PC-3 (cell line): ENCODE data around the gene DCAF8. TPM values are rescaled to one million over a fixed set of nuclear protein-coding genes. Genes with fewer than 3 reads are reported as not detected.

Source experiments
- ATAC-seq: fragments of 200-7000 bp; cut with Tn5 transposase; 2 replicates; pipeline ENCODE4 v1.9.1; 2020; ENCODE audit warnings: mild to moderate bottlenecking, moderate library complexity
- BruUV-seq: library from RNA; stranded (reverse); fragments of 400-500 nt; replicated peaks from 2 replicates; lab custom pipeline; 2021; lab: Mats Ljungman, UMichigan
- CTCF ChIA-PET: fragments of 300-600 bp; sonication (Branson Sonifier 250); formaldehyde crosslinking; loops from one replicate; lab custom pipeline; 2022; ENCODE audit warnings: antibody characterized with exemption; lab: Charles Lee
- POLR2A ChIA-PET: fragments of 300-600 bp; sonication (Branson Sonifier 250); formaldehyde crosslinking; loops from one replicate; lab custom pipeline; 2022; ENCODE audit warnings: antibody characterized with exemption; ENCODE audit not compliant: unreplicated experiment; lab: Charles Lee
- DNase-seq: peaks from one replicate; pipeline ENCODE4 v3.0.0-alpha.2; 2015
- H2AFZ ChIP-seq: fragments of 300-600 bp; sonication (generic); 2 replicates; pipeline ENCODE4 v1.6.0; 2016; ENCODE audit warnings: antibody characterized with exemption, low read length
- H3F3A ChIP-seq: fragments of 300-600 bp; sonication (generic); one replicate; pipeline ENCODE4 v1.6.0; 2017; ENCODE audit warnings: antibody characterized with exemption, low read length, control low read depth, mild to moderate bottlenecking; ENCODE audit not compliant: unreplicated experiment
- H3K27ac ChIP-seq: fragments of 300-600 bp; sonication (generic); 2 replicates; pipeline ENCODE4 v1.5.1; 2016; ENCODE audit warnings: mild to moderate bottlenecking, low read length
- H3K27me3 ChIP-seq: fragments of 300-600 bp; sonication (generic); 2 replicates; pipeline ENCODE4 v1.6.1; 2016; ENCODE audit warnings: low read length, mixed read lengths
- H3K36me3 ChIP-seq: fragments of 300-600 bp; sonication (generic); 2 replicates; pipeline ENCODE4 v1.6.1; 2016; ENCODE audit warnings: low read depth, mixed run types, low read length, mixed read lengths
- H3K4me1 ChIP-seq: fragments of 300-600 bp; sonication (generic); 2 replicates; pipeline ENCODE4 v1.5.1; 2016; ENCODE audit warnings: low read length; ENCODE audit not compliant: insufficient read depth
- H3K4me2 ChIP-seq: fragments of 300-600 bp; sonication (generic); 2 replicates; pipeline ENCODE4 v1.6.0; 2016; ENCODE audit warnings: low read length
- H3K4me3 ChIP-seq: fragments of 300-600 bp; sonication (generic); 2 replicates; pipeline ENCODE4 v1.5.1; 2016; ENCODE audit warnings: mild to moderate bottlenecking, low read length, mixed read lengths
- H3K79me2 ChIP-seq: fragments of 300-600 bp; sonication (generic); 2 replicates; pipeline ENCODE4 v1.6.1; 2017; ENCODE audit warnings: low read length, mixed read lengths
- H3K9ac ChIP-seq: fragments of 300-600 bp; sonication (generic); 2 replicates; pipeline ENCODE4 v1.6.0; 2016; ENCODE audit warnings: mild to moderate bottlenecking, low read length
- H3K9me2 ChIP-seq: fragments of 300-600 bp; sonication (generic); replicated peaks from 2 replicates; pipeline ENCODE4 v1.6.1; 2016; ENCODE audit warnings: mixed run types, low read length, mixed read lengths
- H3K9me3 ChIP-seq: fragments of 300-600 bp; sonication (generic); 2 replicates; pipeline ENCODE4 v1.6.1; 2016; ENCODE audit warnings: low read length, mixed read lengths
- H4K20me1 ChIP-seq: fragments of 300-600 bp; sonication (generic); 2 replicates; pipeline ENCODE4 v1.6.1; 2016; ENCODE audit warnings: low read length, mixed read lengths
- EZH2 ChIP-seq: fragments of 300-600 bp; sonication (generic); IDR thresholded peaks from one replicate; pipeline ENCODE4 v1.6.1; 2017; ENCODE audit warnings: antibody characterized with exemption, mild to moderate bottlenecking, low read length; ENCODE audit not compliant: unreplicated experiment
- EZH2phosphoT487 ChIP-seq: fragments of 300-600 bp; sonication (generic); IDR thresholded peaks from 2 replicates; pipeline ENCODE4 v1.6.1; 2018; ENCODE audit warnings: mild to moderate bottlenecking, antibody characterized with exemption, low read length, borderline replicate concordance
- intact Hi-C: fragments of 100-400 bp; cut with micrococcal nuclease; formaldehyde crosslinking; loops from 2 replicates; pipeline ENCODE4 v1.9.0; 2023
- total RNA-seq: library from RNA; depleted of rRNA; stranded (reverse); fragments of >200 nt; gene quantifications from 2 replicates; pipeline ENCODE4 v1.2.3, GENCODE V29; 2014
- TF ChIP-seq, protein P1 (sequence below): fragments of 300-600 bp; sonication (generic); conservative IDR thresholded peaks from 2 replicates; pipeline ENCODE4 v1.5.1; 2017; ENCODE audit warnings: antibody characterized with exemption, low read depth, mild to moderate bottlenecking, low read length

DCAF8 gene
- total RNA-seq, 1 experiment from 2014 or later, result 122 TPM

DNA sequence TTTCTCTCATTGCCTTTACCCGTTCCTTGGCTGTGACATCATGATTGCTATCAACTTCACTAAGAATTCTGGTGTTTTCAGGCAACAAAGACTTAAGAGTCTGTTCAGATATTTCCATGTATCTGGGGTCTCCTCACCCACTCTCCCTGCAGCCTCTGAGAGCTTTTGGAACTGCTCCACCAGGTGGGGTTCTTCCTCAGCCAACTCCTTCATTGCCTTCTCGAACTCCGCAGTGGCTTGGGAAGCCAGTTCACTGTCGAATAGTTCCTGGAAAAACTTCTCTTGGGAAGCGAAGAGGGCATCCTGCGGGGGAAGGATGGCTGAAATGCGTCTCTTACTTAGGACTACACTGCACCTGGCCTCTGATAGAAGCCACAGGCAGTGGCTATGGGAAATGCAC lies 20.5 kb upstream of the DCAF8 start:
- H4K20me1 ChIP-seq, result no peaks in the 10 kb centered on the region
- no peak for TF ChIP-seq EZH2
- intact Hi-C loops, result no loop called here
- no peak overlapping the region for H3K9ac ChIP-seq
- no peak overlapping the region for H2AFZ ChIP-seq
- no peak overlapping the region for H3K27ac ChIP-seq
- DNase-seq (no peak), ATAC-seq (no peak)
- no TSS peak for BruUV-seq
- no peaks in the 10 kb centered on the region for H3K27me3 ChIP-seq
- no peak overlapping the region for H3K4me3 ChIP-seq
- ChIA-PET CTCF (no interaction called here), POLR2A (no interaction called here)
- no peaks in the 10 kb centered on the region for H3F3A ChIP-seq
- H3K4me2 ChIP-seq, result no peak overlapping the region
- peaks cover 40% of the 10 kb centered on the region; the same call in 1 of the 2 replicates for H3K36me3 ChIP-seq
- peaks cover 18% of the 10 kb centered on the region for H3K4me1 ChIP-seq
- H3K9me3 ChIP-seq, result no peaks in the 10 kb centered on the region
- H3K79me2 ChIP-seq, result peaks cover 20% of the 10 kb centered on the region
- H3K9me2 ChIP-seq, result no peaks in the 10 kb centered on the region

DNA sequence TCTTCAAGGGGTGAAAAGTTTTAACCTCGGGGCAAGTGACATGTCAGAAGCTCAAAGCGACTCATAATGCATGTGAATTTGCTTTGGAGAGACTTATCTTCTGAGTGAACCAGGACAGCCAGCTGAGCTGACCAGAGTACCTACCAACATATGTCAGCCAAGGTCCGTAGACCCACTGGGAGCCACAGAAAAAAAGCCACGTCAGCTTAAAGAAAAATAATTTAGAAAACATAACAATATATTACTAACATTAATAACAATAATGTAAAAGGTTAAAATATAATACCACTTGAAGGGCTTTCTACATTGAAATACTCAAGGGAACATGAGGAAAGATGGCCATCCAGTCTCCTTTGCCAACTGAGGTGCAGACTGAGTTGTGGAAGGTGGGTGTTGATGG lies 15.6 kb upstream of the DCAF8 start:
- Histone ChIP-seq H3K79me2 (peaks cover under 1% of the 10 kb centered on the region; the same call in 1 of the 2 replicates), H3K9me2 (no peaks in the 10 kb centered on the region), H3K4me3 (no peak overlapping the region), H3K27ac (no peak overlapping the region), H3K9me3 (no peaks in the 10 kb centered on the region), H3K27me3 (no peaks in the 10 kb centered on the region), H3F3A (no peaks in the 10 kb centered on the region), H3K9ac (no peak overlapping the region), H2AFZ (no peak overlapping the region), H4K20me1 (no peaks in the 10 kb centered on the region), H3K4me2 (no peak overlapping the region), H3K4me1 (no peaks in the 10 kb centered on the region), H3K36me3 (peaks cover 48% of the 10 kb centered on the region; the same call in 1 of the 2 replicates)
- DNase-seq (no peak), ATAC-seq (no peak)
- ChIA-PET POLR2A (no interaction called here), CTCF (no interaction called here)
- no peak for TF ChIP-seq EZH2phosphoT487
- TF ChIP-seq, protein P1, sequence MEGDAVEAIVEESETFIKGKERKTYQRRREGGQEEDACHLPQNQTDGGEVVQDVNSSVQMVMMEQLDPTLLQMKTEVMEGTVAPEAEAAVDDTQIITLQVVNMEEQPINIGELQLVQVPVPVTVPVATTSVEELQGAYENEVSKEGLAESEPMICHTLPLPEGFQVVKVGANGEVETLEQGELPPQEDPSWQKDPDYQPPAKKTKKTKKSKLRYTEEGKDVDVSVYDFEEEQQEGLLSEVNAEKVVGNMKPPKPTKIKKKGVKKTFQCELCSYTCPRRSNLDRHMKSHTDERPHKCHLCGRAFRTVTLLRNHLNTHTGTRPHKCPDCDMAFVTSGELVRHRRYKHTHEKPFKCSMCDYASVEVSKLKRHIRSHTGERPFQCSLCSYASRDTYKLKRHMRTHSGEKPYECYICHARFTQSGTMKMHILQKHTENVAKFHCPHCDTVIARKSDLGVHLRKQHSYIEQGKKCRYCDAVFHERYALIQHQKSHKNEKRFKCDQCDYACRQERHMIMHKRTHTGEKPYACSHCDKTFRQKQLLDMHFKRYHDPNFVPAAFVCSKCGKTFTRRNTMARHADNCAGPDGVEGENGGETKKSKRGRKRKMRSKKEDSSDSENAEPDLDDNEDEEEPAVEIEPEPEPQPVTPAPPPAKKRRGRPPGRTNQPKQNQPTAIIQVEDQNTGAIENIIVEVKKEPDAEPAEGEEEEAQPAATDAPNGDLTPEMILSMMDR, result no peak
- intact Hi-C loops, result no loop called here
- BruUV-seq, result no TSS peak

DNA sequence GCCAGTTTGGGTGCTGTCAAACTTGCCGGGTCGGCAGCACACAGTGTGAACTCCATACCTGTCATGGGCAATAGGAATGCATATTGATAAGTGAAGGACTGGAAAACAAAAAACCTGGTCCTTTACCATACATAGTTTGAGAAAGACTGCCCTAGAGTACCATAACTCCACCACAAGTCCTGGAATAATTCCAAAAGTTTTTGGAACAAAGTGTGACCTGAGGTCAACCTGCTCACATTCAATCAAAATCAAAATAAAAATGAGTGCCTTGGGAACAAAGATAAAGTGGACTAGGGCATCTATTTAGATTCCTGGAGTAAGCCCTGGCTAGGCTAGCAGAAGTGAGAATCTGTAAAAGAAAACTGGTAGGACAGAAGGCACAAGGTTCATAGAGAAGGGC lies 15.0 kb upstream of the DCAF8 start:
- no peaks in the 10 kb centered on the region for H4K20me1 ChIP-seq
- no peak for ATAC-seq
- H3K4me2 ChIP-seq, result no peak overlapping the region
- no peaks in the 10 kb centered on the region for H3K9me3 ChIP-seq
- no peak for TF ChIP-seq EZH2phosphoT487
- no peak for TF ChIP-seq EZH2
- TF ChIP-seq, protein P1, result no peak
- no peak for DNase-seq
- no peak overlapping the region for H3K4me3 ChIP-seq
- H2AFZ ChIP-seq, result no peak overlapping the region
- H3K9me2 ChIP-seq, result no peaks in the 10 kb centered on the region
- H3K36me3 ChIP-seq, result peaks cover 48% of the 10 kb centered on the region; the same call in 1 of the 2 replicates
- intact Hi-C loops, result no loop called here
- no peaks in the 10 kb centered on the region for H3K27me3 ChIP-seq
- ChIA-PET POLR2A (no interaction called here), CTCF (no interaction called here)
- H3K79me2 ChIP-seq, result no peaks in the 10 kb centered on the region
- H3K27ac ChIP-seq, result no peak overlapping the region
- BruUV-seq, result no TSS peak
- H3F3A ChIP-seq, result no peaks in the 10 kb centered on the region
- no peaks in the 10 kb centered on the region for H3K4me1 ChIP-seq
- H3K9ac ChIP-seq, result no peak overlapping the region
